SK-N-MC (cell line): ENCODE data around the gene ENTPD3.

Source experiments
- DNase-seq: peaks from one replicate; pipeline ENCODE4 v3.0.0-alpha.2; 2011; ENCODE audit warnings: low read depth, low spot score
- H3K27ac ChIP-seq: fragments of 200-600 bp; sonication (generic); 2 replicates; pipeline ENCODE4 v1.5.1; 2016; ENCODE audit warnings: mixed run types
- H3K36me3 ChIP-seq: fragments of 200-600 bp; sonication (generic); 2 replicates; pipeline ENCODE4 v1.6.1; 2017; ENCODE audit warnings: antibody characterized with exemption, low read length, mixed read lengths; ENCODE audit not compliant: insufficient read depth
- H3K4me3 ChIP-seq: fragments of 200-600 bp; sonication (generic); 2 replicates; pipeline ENCODE4 v1.5.1; 2016
- H3K9ac ChIP-seq: fragments of 200-600 bp; sonication (generic); 2 replicates; pipeline ENCODE4 v1.8.0; 2017; ENCODE audit warnings: mixed run types, mixed read lengths; ENCODE audit not compliant: insufficient read length
- H3K9me3 ChIP-seq: fragments of 200-600 bp; sonication (generic); 2 replicates; pipeline ENCODE4 v1.6.1; 2017; ENCODE audit warnings: low read depth, mild to moderate bottlenecking, antibody characterized with exemption, low read length, moderate library complexity, mixed read lengths
- EZH2 ChIP-seq: fragments of 200-600 bp; sonication (generic); IDR thresholded peaks from one replicate; pipeline ENCODE4 v1.6.1; 2017; ENCODE audit warnings: antibody characterized with exemption
- FOXP2 ChIP-seq: optimal IDR thresholded peaks from 2 replicates; pipeline ENCODE3; 2011; ENCODE audit warnings: mild to moderate bottlenecking, moderate library complexity; ENCODE audit not compliant: insufficient read depth; ENCODE audit errors: extremely low read length, control extremely low read depth
- POLR2AphosphoS5 ChIP-seq: IDR thresholded peaks from 2 replicates; pipeline ENCODE4 v1.6.1; 2012; ENCODE audit warnings: mild to moderate bottlenecking, low read depth, low read length, borderline replicate concordance

ENTPD3 gene

DNA sequence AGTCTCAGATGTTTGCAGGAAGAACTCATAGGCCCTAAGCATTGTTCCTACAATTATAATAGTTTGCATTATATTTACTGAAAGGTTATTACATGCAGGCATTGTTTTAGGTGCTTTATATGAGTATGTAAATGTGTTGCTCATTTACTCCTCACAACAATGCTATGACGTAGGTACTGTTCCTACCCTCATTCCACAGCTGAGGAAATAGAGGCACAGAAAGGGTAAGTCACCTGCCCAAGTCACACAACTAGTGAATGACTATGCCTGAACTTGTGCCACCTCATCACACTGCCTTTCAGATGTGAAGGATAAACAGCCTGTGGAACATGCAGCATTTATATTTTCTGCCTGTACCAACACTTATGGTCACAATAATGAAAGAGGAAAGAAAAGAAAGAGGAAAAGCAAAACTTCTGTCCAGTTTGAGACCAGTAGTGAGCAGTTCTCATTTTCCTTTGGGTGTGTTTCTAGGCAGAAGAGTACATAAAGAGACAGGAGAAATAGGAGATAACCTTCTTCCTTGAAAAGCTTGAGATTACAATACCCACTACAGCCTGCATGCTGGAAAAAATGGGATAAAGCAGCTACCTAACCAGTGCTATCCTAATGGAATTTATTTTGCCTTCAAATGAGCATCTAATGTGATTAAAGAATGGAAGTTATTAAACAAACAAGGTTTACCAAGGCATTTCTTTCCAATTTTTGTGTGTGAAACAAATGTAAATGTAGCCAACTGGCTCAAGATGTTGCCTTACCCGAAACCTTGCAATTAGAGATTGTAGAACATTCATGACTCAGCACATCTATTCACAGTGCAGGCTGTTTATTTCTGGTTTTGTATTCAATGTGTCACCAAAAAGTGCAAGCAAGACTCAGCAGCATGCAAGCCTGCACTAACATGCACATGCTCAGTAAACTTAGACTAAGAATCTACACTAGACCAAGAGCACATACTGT lies 20.5 kb upstream of the ENTPD3 start:
- H3K4me3 ChIP-seq, result no peak overlapping the region
- no peak overlapping the region for H3K27ac ChIP-seq
- TF ChIP-seq FOXP2 (no peak), POLR2AphosphoS5 (no peak), EZH2 (no peak)
- no peak for DNase-seq
- H3K9me3 ChIP-seq, result no peaks in the 10 kb centered on the region
- no peak overlapping the region for H3K9ac ChIP-seq
- no peaks in the 10 kb centered on the region for H3K36me3 ChIP-seq

DNA sequence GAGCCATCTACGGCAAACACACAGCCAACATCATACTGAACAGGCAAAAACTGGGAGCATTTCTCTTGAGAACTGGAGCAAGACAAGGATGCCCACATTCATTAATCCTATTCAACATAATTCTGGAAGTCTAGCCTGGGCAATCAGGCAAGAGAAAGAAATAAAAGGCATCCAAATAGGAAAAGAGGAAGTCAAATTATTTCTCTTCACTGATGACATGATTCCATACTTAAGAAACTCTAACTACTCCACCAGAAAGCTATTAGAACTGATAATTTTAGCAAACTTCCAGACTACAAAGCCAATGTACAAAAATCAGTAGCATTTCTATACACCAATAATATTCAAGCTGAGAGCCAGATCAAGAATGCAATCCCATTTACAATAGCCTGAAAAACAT lies 17.3 kb upstream of the ENTPD3 start:
- H3K9me3 ChIP-seq, result no peaks in the 10 kb centered on the region
- no peak for DNase-seq
- no peak overlapping the region for H3K4me3 ChIP-seq
- H3K27ac ChIP-seq, result no peak overlapping the region
- H3K9ac ChIP-seq, result no peak overlapping the region
- no peaks in the 10 kb centered on the region for H3K36me3 ChIP-seq
- TF ChIP-seq POLR2AphosphoS5 (no peak), FOXP2 (no peak), EZH2 (no peak)

DNA sequence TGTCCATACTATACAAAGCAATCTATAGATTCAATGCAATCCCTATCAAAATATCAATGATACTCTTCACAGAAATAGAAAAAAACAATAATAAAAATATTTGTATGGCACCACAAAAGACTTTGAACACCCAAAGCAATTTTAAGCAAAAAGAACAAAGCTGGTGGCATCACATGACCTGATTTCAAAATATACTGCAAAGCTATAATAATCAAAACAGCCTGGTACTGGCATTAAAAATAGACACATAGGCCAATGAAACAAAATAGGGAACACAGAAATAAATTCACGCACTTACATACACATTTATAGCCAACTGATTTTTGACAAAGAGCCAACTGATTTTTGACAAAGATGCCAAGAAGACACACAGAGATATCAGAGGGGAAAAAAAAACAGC lies 9.2 kb upstream of the ENTPD3 start:
- H3K9me3 ChIP-seq, result no peaks in the 10 kb centered on the region
- H3K9ac ChIP-seq, result no peak overlapping the region
- TF ChIP-seq POLR2AphosphoS5, result no peak
- no peak for TF ChIP-seq FOXP2
- no peak for TF ChIP-seq EZH2
- no peak overlapping the region for H3K27ac ChIP-seq
- no peaks in the 10 kb centered on the region for H3K36me3 ChIP-seq
- no peak for DNase-seq
- no peak overlapping the region for H3K4me3 ChIP-seq

DNA sequence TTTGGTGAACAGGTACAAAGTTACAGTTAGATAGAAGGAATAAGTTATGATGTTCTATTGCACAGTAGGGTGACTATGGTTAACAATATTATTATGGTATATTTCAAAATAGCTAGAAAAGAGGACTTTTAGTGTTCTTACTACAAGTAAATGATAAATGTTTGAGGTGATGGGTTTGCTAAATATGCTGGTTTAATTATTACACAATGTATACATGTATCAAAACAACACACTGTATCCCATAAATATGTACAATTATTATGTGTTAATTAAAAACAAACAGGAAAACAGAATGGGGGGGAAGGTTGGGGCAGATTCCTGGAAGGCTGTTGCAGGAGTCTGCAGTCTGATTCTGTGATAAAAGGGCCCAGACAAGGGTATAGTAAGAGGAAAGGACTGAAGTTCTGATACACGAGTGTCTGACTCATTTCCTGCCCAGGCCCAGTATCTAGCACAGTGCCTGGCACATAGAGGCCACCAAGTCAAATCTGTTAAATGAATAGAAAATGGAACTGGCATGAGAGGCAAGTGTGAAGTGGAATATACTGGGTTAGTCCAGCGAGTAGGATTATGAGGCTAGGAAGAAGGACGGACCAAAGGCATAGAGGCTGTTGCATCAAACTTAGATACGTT lies 7.2 kb upstream of the ENTPD3 start:
- no peak for TF ChIP-seq POLR2AphosphoS5
- TF ChIP-seq EZH2, result no peak
- TF ChIP-seq FOXP2, result no peak
- H3K27ac ChIP-seq, result no peak overlapping the region
- H3K36me3 ChIP-seq, result no peaks in the 10 kb centered on the region
- DNase-seq, result no peak
- H3K9me3 ChIP-seq, result no peaks in the 10 kb centered on the region
- no peak overlapping the region for H3K4me3 ChIP-seq
- no peak overlapping the region for H3K9ac ChIP-seq

DNA sequence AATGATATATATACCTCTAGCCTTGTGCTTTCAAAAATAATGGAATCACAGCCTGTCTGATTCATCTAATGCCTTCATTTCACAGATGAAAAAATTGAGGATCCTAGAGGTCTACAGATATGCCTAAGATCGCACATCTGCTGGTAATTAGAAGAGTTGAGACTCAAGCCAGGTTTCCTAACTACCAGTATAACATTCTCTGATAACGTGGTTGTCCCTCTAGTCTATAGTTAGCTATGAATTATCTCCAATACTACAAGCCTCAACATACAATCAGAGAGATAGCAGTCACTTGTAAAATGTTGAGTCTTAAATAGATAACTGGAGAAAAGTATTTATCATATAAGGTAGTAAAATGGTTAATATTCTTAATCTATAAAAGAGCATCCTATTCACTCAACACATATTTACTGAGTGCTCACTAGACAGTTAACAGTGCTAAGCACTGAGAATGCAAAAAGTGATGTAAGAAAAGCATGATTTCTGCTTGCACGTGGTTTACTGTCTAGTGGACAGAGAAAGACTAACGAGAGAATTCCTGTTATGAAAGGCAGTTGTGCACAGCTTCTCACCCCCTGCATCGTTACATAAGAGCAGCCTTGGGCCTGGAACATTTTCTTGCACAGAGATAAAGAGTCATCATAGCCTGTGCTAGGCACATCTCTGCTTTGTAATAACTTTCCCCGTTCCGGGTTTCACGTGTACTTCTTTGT lies 4.9 kb upstream of the ENTPD3 start:
- H3K36me3 ChIP-seq, result no peaks in the 10 kb centered on the region
- H3K4me3 ChIP-seq, result no peak overlapping the region
- DNase-seq, result no peak
- H3K9ac ChIP-seq, result no peak overlapping the region
- H3K9me3 ChIP-seq, result no peaks in the 10 kb centered on the region
- no peak overlapping the region for H3K27ac ChIP-seq
- TF ChIP-seq EZH2, result no peak
- TF ChIP-seq FOXP2, result no peak

DNA sequence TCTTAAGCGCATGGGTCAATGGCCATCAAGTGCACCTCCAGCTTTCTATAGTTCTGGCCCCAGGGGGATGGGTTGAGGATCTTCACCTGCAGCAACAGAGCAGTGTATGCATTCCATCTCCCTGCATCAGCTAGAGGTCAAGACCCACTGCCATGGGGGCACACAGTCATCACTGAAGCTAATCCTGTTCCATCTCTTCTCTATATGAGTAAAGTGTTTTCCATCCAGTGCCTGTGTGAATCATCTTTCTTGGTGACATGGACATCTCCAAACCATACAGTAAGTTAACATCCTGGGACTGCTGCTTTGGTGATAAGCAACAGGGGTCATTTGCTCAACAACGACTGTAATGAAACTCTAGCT lies 4.4 kb upstream of the ENTPD3 start:
- DNase-seq, result no peak
- Histone ChIP-seq H3K4me3 (no peak overlapping the region), H3K27ac (no peak overlapping the region), H3K9ac (no peak overlapping the region), H3K36me3 (no peaks in the 10 kb centered on the region), H3K9me3 (no peaks in the 10 kb centered on the region)
- TF ChIP-seq FOXP2 (no peak), POLR2AphosphoS5 (no peak), EZH2 (no peak)

DNA sequence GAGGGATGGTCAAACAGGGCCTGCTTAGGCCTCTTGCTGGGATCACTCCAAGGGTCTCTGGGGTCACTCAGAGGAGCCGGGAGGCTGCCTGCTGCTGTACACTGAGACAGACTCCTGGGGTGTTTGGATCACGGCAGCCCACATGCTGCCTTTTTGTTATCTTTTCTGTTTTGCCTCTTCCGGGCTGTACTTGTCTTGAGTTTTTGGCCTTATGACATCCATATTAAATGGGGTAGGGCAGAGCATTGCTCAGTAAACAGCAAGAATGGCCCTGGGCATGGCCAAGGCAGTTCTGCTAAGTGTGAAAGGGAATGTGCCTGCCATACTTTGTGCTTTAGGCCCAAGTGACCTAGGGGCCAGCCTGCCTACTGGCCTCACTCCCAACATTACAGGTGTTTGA lies 771 bp upstream of the ENTPD3 start:
- Histone ChIP-seq H3K27ac (no peak overlapping the region), H3K4me3 (no peak overlapping the region), H3K36me3 (no peaks in the 10 kb centered on the region), H3K9me3 (no peaks in the 10 kb centered on the region), H3K9ac (no peak overlapping the region)
- TF ChIP-seq FOXP2 (no peak), POLR2AphosphoS5 (no peak), EZH2 (no peak)
- DNase-seq, result no peak

DNA sequence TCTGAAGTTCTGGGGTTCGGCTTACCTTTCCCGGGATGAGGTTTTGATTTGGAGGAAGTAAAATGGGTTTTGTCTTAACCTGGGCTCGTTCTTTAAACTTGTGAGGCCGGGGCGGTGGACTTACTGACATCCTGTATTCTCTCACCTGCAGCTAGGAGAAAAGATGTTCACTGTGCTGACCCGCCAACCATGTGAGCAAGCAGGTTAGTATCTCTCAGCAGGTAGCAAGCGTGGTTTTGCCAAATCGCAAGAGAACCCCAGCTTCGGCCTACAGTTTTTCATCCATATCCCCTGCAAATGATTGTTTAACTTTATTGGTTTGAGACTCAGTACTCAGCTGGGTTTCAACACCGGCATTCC lies 891 bp downstream of the ENTPD3 start:
- no peaks in the 10 kb centered on the region for H3K9me3 ChIP-seq
- no peak overlapping the region for H3K27ac ChIP-seq
- TF ChIP-seq EZH2, result no peak
- no peak for TF ChIP-seq FOXP2
- no peak for TF ChIP-seq POLR2AphosphoS5
- no peaks in the 10 kb centered on the region for H3K36me3 ChIP-seq
- no peak overlapping the region for H3K9ac ChIP-seq
- no peak overlapping the region for H3K4me3 ChIP-seq
- DNase-seq, result no peak

DNA sequence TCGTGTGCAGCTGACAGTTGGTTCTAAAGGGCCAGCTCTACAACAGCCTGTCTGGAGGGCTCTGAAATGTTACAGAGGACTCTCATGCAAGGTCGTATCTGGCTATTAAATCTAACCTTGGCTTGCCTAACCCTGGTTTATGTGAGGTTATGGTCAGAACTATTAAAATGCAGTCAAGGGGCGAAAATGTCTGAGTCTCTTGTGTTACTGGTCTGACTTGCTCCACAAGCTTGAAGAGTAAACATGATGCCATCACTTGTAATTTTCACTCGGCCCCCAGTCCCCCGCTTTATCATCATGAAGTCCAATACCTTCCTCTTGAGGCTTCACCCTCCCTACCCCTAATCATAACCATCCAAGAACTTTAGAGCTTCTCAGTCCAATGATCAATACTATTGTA lies 9.4 kb downstream of the ENTPD3 start:
- TF ChIP-seq FOXP2, result no peak
- no peak for TF ChIP-seq EZH2
- no peak for TF ChIP-seq POLR2AphosphoS5
- no peak overlapping the region for H3K9ac ChIP-seq
- no peaks in the 10 kb centered on the region for H3K9me3 ChIP-seq
- no peak overlapping the region for H3K27ac ChIP-seq
- no peak overlapping the region for H3K4me3 ChIP-seq
- H3K36me3 ChIP-seq, result no peaks in the 10 kb centered on the region
- DNase-seq, result no peak
